ENCODE measurements around the gene GNA15.

GNA15 gene

GRCh38 chr19:3138268-3138667 is 2.4 kb downstream of the GNA15 start:
- ChIA-PET POLR2A (no interaction called here), CTCF (interaction anchor here (1.2 to 2.2 kb wide), 5 partner anchors 8 to 176 kb away, joined by 3 to 10 read pairs (median 9); no protein-coding TSS in a partner anchor)
- no peak for TF ChIP-seq CTCF (IDR thresholded peaks at IDR 0.05; ENCODE audit: control extremely low read depth, extremely low read depth, low read depth, missing control alignments)
- DNase-seq (ENCODE audit: extremely low spot score) = no peak

GRCh38 chr19:3140667-3141038 is 4.8 kb downstream of the GNA15 start:
- ChIA-PET CTCF (interaction anchor here (1.2 to 2.5 kb wide), 3 partner anchors 11 to 190 kb away, joined by 4 to 9 read pairs (median 6); no protein-coding TSS in a partner anchor), POLR2A (no interaction called here)
- no peak for TF ChIP-seq CTCF (IDR thresholded peaks at IDR 0.05; ENCODE audit: control extremely low read depth, extremely low read depth, low read depth, missing control alignments)
- no peak for DNase-seq (ENCODE audit: extremely low spot score)

GRCh38 chr19:3142292-3142670 is 6.4 kb downstream of the GNA15 start:
- POLR2A ChIA-PET = no interaction called here
- TF ChIP-seq CTCF (IDR thresholded peaks at IDR 0.05; ENCODE audit: control extremely low read depth, extremely low read depth, low read depth, missing control alignments) = no peak
- DNase-seq (ENCODE audit: extremely low spot score) = no peak
- CTCF ChIA-PET = interaction anchor here (0.7 to 4.2 kb wide), 7 partner anchors 9 to 192 kb away, joined by 3 to 11 read pairs (median 3); no protein-coding TSS in a partner anchor

- ChIA-PET POLR2A (no interaction called here), CTCF (interaction anchor here (0.7 to 4.2 kb wide), 5 partner anchors 10 to 39 kb away, joined by 3 to 11 read pairs (median 3); no protein-coding TSS in a partner anchor)
- no peak for DNase-seq (ENCODE audit: extremely low spot score)
- no peak for TF ChIP-seq CTCF (IDR thresholded peaks at IDR 0.05; ENCODE audit: control extremely low read depth, extremely low read depth, low read depth, missing control alignments)
Measured at GRCh38 chr19:3142781-3143337, 7.0 kb downstream of the GNA15 start.

GRCh38 chr19:3145909-3146676 is 10.3 kb downstream of the GNA15 start:
- TF ChIP-seq CTCF (IDR thresholded peaks at IDR 0.05; ENCODE audit: control extremely low read depth, extremely low read depth, low read depth, missing control alignments) = no peak
- no peak for DNase-seq (ENCODE audit: extremely low spot score)
- POLR2A ChIA-PET = no interaction called here
- CTCF ChIA-PET = interaction anchor here (0.7 to 3.4 kb wide), 10 partner anchors 9 to 37 kb away, joined by 3 to 29 read pairs (median 6); partner anchors contain the start of gene GNA15

GRCh38 chr19:3146677-3147100 is 10.9 kb downstream of the GNA15 start:
- ChIA-PET POLR2A (no interaction called here), CTCF (interaction anchor here (0.7 to 3.4 kb wide), 13 partner anchors 9 to 38 kb away, joined by 3 to 29 read pairs (median 5); partner anchors contain the start of gene GNA15)
- TF ChIP-seq CTCF (IDR thresholded peaks at IDR 0.05; ENCODE audit: control extremely low read depth, extremely low read depth, low read depth, missing control alignments) = peak; percentile 83
- no peak for DNase-seq (ENCODE audit: extremely low spot score)

All from GM10248 (cell line).